SK-N-SH treated with all-trans-retinoic acid at 6 μM for 48 hours (cell line): ENCODE results near the gene LRRK1.

Source experiments
- ARNTL ChIP-seq: fragments of 450-650 bp; formaldehyde crosslinking; IDR thresholded peaks from 2 replicates; pipeline ENCODE4 v1.5.0; 2020; ENCODE audit warnings: low read depth, mild to moderate bottlenecking, moderate library complexity, borderline replicate concordance
- BACH2 ChIP-seq: fragments of 250-450 bp; sonication (Bioruptor Pico); IDR thresholded peaks from 2 replicates; pipeline ENCODE4 v1.9.0; 2021; ENCODE audit warnings: mild to moderate bottlenecking, borderline replicate concordance
- CSDC2 ChIP-seq: fragments of 250-450 bp; sonication (Bioruptor Pico); IDR thresholded peaks from 2 replicates; pipeline ENCODE4 v1.5.0; 2020; ENCODE audit warnings: mild to moderate bottlenecking, moderate library complexity
- OSR1 ChIP-seq: fragments of 250-450 bp; sonication (Bioruptor Pico); IDR thresholded peaks from 2 replicates; pipeline ENCODE4 v1.8.0; 2022; ENCODE audit warnings: moderate library complexity, mild to moderate bottlenecking, inconsistent platforms
- PATZ1 ChIP-seq: fragments of 250-450 bp; sonication (Bioruptor Pico); IDR thresholded peaks from 2 replicates; pipeline ENCODE4 v1.8.0; 2020; ENCODE audit warnings: mild to moderate bottlenecking, moderate library complexity, borderline replicate concordance
- RARB ChIP-seq: fragments of 250-450 bp; sonication (Bioruptor Pico); IDR thresholded peaks from 2 replicates; pipeline ENCODE4 v1.8.0; 2021; ENCODE audit warnings: mild to moderate bottlenecking, moderate library complexity
- SNAI2 ChIP-seq: fragments of 250-450 bp; sonication (Bioruptor Pico); IDR thresholded peaks from 2 replicates; pipeline ENCODE4 v1.5.0; 2020; ENCODE audit warnings: mild to moderate bottlenecking, moderate library complexity
- TOX ChIP-seq: fragments of 250-450 bp; sonication (Bioruptor Pico); IDR thresholded peaks from 2 replicates; pipeline ENCODE4 v1.8.0; 2021; ENCODE audit warnings: mild to moderate bottlenecking, moderate library complexity, borderline replicate concordance
- ZFP30 ChIP-seq: fragments of 450-650 bp; formaldehyde crosslinking; IDR thresholded peaks from 2 replicates; pipeline ENCODE4 v1.5.0; 2022; ENCODE audit warnings: mild to moderate bottlenecking, moderate library complexity
- ZNF565 ChIP-seq: fragments of 450-650 bp; formaldehyde crosslinking; conservative IDR thresholded peaks from 2 replicates; pipeline ENCODE4 v1.5.0; 2020; ENCODE audit warnings: low read depth, mild to moderate bottlenecking, moderate library complexity
- ZNF8 ChIP-seq: fragments of 450-650 bp; formaldehyde crosslinking; IDR thresholded peaks from 2 replicates; pipeline ENCODE4 v1.5.0; 2020; ENCODE audit warnings: mild to moderate bottlenecking, moderate library complexity
- TF ChIP-seq, protein P1 (sequence below): fragments of 250-450 bp; sonication (Bioruptor Pico); IDR thresholded peaks from 2 replicates; pipeline ENCODE4 v1.5.0; 2020; ENCODE audit warnings: mild to moderate bottlenecking, moderate library complexity
- TF ChIP-seq, protein P2 (sequence below): fragments of 250-450 bp; sonication (Bioruptor Pico); IDR thresholded peaks from 2 replicates; pipeline ENCODE4 v1.5.1; 2020; ENCODE audit warnings: low read depth, mild to moderate bottlenecking, moderate library complexity
- TF ChIP-seq, protein P3 (sequence below): fragments of 250-450 bp; sonication (Bioruptor Pico); IDR thresholded peaks from 2 replicates; pipeline ENCODE4 v1.8.0; 2021; ENCODE audit warnings: low read depth, mild to moderate bottlenecking, moderate library complexity, borderline replicate concordance

GRCh38 chr15:101115786-101116680 lies 196.9 kb downstream of the LRRK1 start:
- TF ChIP-seq, protein P1, sequence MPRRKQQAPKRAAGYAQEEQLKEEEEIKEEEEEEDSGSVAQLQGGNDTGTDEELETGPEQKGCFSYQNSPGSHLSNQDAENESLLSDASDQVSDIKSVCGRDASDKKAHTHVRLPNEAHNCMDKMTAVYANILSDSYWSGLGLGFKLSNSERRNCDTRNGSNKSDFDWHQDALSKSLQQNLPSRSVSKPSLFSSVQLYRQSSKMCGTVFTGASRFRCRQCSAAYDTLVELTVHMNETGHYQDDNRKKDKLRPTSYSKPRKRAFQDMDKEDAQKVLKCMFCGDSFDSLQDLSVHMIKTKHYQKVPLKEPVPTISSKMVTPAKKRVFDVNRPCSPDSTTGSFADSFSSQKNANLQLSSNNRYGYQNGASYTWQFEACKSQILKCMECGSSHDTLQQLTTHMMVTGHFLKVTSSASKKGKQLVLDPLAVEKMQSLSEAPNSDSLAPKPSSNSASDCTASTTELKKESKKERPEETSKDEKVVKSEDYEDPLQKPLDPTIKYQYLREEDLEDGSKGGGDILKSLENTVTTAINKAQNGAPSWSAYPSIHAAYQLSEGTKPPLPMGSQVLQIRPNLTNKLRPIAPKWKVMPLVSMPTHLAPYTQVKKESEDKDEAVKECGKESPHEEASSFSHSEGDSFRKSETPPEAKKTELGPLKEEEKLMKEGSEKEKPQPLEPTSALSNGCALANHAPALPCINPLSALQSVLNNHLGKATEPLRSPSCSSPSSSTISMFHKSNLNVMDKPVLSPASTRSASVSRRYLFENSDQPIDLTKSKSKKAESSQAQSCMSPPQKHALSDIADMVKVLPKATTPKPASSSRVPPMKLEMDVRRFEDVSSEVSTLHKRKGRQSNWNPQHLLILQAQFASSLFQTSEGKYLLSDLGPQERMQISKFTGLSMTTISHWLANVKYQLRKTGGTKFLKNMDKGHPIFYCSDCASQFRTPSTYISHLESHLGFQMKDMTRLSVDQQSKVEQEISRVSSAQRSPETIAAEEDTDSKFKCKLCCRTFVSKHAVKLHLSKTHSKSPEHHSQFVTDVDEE (CRISPR knock-in tag) = no peak
- TF ChIP-seq RARB (CRISPR knock-in tag) (no peak), BACH2 (no peak), ZNF565 (CRISPR knock-in tag) (no peak), PATZ1 (CRISPR knock-in tag) (no peak), ARNTL (CRISPR knock-in tag) (no peak), CSDC2 (CRISPR knock-in tag) (no peak), TOX (CRISPR knock-in tag) (no peak), OSR1 (no peak), ZNF8 (CRISPR knock-in tag) (no peak), SNAI2 (CRISPR knock-in tag) (no peak), ZFP30 (CRISPR knock-in tag) (no peak)
- TF ChIP-seq, protein P2, sequence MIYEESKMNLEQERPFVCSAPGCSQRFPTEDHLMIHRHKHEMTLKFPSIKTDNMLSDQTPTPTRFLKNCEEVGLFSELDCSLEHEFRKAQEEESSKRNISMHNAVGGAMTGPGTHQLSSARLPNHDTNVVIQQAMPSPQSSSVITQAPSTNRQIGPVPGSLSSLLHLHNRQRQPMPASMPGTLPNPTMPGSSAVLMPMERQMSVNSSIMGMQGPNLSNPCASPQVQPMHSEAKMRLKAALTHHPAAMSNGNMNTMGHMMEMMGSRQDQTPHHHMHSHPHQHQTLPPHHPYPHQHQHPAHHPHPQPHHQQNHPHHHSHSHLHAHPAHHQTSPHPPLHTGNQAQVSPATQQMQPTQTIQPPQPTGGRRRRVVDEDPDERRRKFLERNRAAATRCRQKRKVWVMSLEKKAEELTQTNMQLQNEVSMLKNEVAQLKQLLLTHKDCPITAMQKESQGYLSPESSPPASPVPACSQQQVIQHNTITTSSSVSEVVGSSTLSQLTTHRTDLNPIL (CRISPR knock-in tag) = no peak
- TF ChIP-seq, protein P3, sequence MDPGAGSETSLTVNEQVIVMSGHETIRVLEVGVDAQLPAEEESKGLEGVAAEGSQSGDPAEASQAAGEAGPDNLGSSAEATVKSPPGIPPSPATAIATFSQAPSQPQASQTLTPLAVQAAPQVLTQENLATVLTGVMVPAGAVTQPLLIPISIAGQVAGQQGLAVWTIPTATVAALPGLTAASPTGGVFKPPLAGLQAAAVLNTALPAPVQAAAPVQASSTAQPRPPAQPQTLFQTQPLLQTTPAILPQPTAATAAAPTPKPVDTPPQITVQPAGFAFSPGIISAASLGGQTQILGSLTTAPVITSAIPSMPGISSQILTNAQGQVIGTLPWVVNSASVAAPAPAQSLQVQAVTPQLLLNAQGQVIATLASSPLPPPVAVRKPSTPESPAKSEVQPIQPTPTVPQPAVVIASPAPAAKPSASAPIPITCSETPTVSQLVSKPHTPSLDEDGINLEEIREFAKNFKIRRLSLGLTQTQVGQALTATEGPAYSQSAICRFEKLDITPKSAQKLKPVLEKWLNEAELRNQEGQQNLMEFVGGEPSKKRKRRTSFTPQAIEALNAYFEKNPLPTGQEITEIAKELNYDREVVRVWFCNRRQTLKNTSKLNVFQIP (CRISPR knock-in tag) = no peak
